H1 (cell line): ENCODE measurements around the gene GRK3. TPM values are rescaled to one million over a fixed set of nuclear protein-coding genes. Genes with fewer than 3 reads are reported as not detected.

ENCODE experiments used
- CTCF ChIA-PET: fragments of 300-600 bp; sonication (Branson Sonifier 250); formaldehyde crosslinking; loops from one replicate; lab custom pipeline; 2021; ENCODE audit not compliant: partially characterized antibody; lab: Charles Lee
- POLR2A ChIA-PET: fragments of 300-600 bp; sonication (Branson Sonifier 250); formaldehyde crosslinking; loops from one replicate; lab custom pipeline; 2021; ENCODE audit warnings: inconsistent platforms; ENCODE audit not compliant: partially characterized antibody; lab: Charles Lee
- DNase-seq, 2 experiments: peaks; one replicate each; pipeline versions ENCODE4 v3.0.0 to v3.0.0-alpha.2; 2010 to 2022; ENCODE audit warnings: low spot score in 2 of 2, low read depth in 1 of 2, mixed read lengths in 1 of 2
- FAIRE-seq: peaks from 2 replicates; lab custom pipeline; 2011; peaks lifted over from hg19 to GRCh38; lab: Jason Lieb, UNC
- H2AFZ ChIP-seq: 2 replicates; pipeline ENCODE4 v1.8.1; 2012; ENCODE audit warnings: low read length, inconsistent platforms
- H2AK5ac ChIP-seq: 2 replicates; pipeline ENCODE4 v1.6.1; 2013; ENCODE audit warnings: low read depth, low read length
- H2BK120ac ChIP-seq: replicated peaks from 2 replicates; pipeline ENCODE3; 2013; ENCODE audit warnings: low read depth, low read length, inconsistent platforms
- H2BK12ac ChIP-seq: 2 replicates; pipeline ENCODE4 v1.6.1; 2013; ENCODE audit warnings: low read depth, low read length
- H2BK15ac ChIP-seq: 2 replicates; pipeline ENCODE4 v1.6.1; 2013; ENCODE audit warnings: low read length
- H2BK20ac ChIP-seq: 2 replicates; pipeline ENCODE4 v1.6.1; 2013; ENCODE audit warnings: low read length
- H2BK5ac ChIP-seq: 2 replicates; pipeline ENCODE4 v1.6.1; 2013; ENCODE audit warnings: low read depth, low read length
- H3K14ac ChIP-seq: 2 replicates; pipeline ENCODE4 v1.6.1; 2013; ENCODE audit warnings: inconsistent platforms; ENCODE audit not compliant: insufficient read length
- H3K18ac ChIP-seq: 2 replicates; pipeline ENCODE4 v1.6.1; 2013; ENCODE audit warnings: low read length; ENCODE audit errors: extremely low read depth
- H3K23ac ChIP-seq: 2 replicates; pipeline ENCODE4 v1.6.1; 2013; ENCODE audit warnings: inconsistent platforms; ENCODE audit not compliant: insufficient read length
- H3K23me2 ChIP-seq: 2 replicates; pipeline ENCODE4 v1.6.1; 2013; ENCODE audit warnings: low read depth, low read length
- H3K27ac ChIP-seq: 2 replicates; pipeline ENCODE4 v1.6.1; 2011; ENCODE audit warnings: low read depth, low read length, inconsistent platforms
- H3K27me3 ChIP-seq, 4 experiments: replicated peaks in 1 of 4; 1 replicate in 1 of 4; 2 replicates in 3 of 4; pipeline versions ENCODE4 v1.6.1 to v1.8.1; 2011 to 2013; ENCODE audit warnings: low read length in 3 of 4, mild to moderate bottlenecking in 3 of 4, inconsistent platforms in 2 of 4, mixed read lengths in 2 of 4, moderate library complexity in 1 of 4; ENCODE audit not compliant: control insufficient read depth in 3 of 4, insufficient read depth in 3 of 4; ENCODE audit errors: extremely low read depth in 1 of 4
- H3K36me3 ChIP-seq, 4 experiments: 2 replicates each; pipeline versions ENCODE4 v1.6.1 to v1.8.1; 2011 to 2013; ENCODE audit warnings: mild to moderate bottlenecking in 4 of 4, low read length in 3 of 4, moderate library complexity in 2 of 4, control low read depth in 1 of 4, inconsistent platforms in 1 of 4; ENCODE audit not compliant: insufficient read depth in 4 of 4, control insufficient read depth in 2 of 4
- H3K4ac ChIP-seq: replicated peaks from 2 replicates; pipeline ENCODE3; 2013; ENCODE audit warnings: low read length, low read depth, mixed read lengths, inconsistent platforms; ENCODE audit not compliant: insufficient read length
- H3K4me1 ChIP-seq, 4 experiments: replicated peaks in 1 of 4; 1 replicate in 1 of 4; 2 replicates in 3 of 4; pipeline versions ENCODE4 v1.6.1 to v1.8.1; 2011 to 2013; ENCODE audit warnings: low read length in 3 of 4, inconsistent platforms in 2 of 4, mixed read lengths in 1 of 4; ENCODE audit not compliant: insufficient read depth in 4 of 4, control insufficient read depth in 3 of 4
- H3K4me2 ChIP-seq, 2 experiments: 2 replicates each; pipeline versions ENCODE4 v1.6.1 to v1.8.1; 2011 to 2013; ENCODE audit warnings: low read depth in 2 of 2, low read length in 2 of 2, control low read depth in 1 of 2, inconsistent platforms in 1 of 2, mild to moderate bottlenecking in 1 of 2; ENCODE audit not compliant: insufficient read depth in 1 of 2
- H3K4me3 ChIP-seq, 4 experiments: fragments of 200-600, 300-600 bp in 1 of 4; sonication (generic), shearing (Covaris generic), sonication (Bioruptor Twin) in 1 of 4; 2 replicates each; pipeline versions ENCODE4 v1.5.1 to v1.8.1; 2011 to 2016; ENCODE audit warnings: low read length in 4 of 4, low read depth in 3 of 4, control low read depth in 2 of 4, inconsistent platforms in 2 of 4, mild to moderate bottlenecking in 2 of 4, mixed read lengths in 1 of 4, moderate library complexity in 1 of 4; ENCODE audit not compliant: insufficient read depth in 2 of 4; ENCODE audit errors: extremely low read depth in 1 of 4
- H3K56ac ChIP-seq: replicated peaks from 2 replicates; pipeline ENCODE3; 2013; ENCODE audit warnings: low read depth, mild to moderate bottlenecking, mixed read lengths, low read length, inconsistent platforms; ENCODE audit not compliant: insufficient read length
- H3K79me1 ChIP-seq: 2 replicates; pipeline ENCODE4 v1.6.1; 2013; ENCODE audit warnings: low read depth, low read length, control low read depth
- H3K79me2 ChIP-seq, 2 experiments: 2 replicates each; pipeline versions ENCODE4 v1.6.1 to v1.8.1; 2012 to 2013; ENCODE audit warnings: low read length in 2 of 2, mild to moderate bottlenecking in 2 of 2, inconsistent platforms in 1 of 2; ENCODE audit not compliant: insufficient read depth in 2 of 2, control insufficient read depth in 1 of 2
- H3K9ac ChIP-seq, 4 experiments: replicated peaks in 1 of 4; 1 replicate in 1 of 4; 2 replicates in 3 of 4; pipeline versions ENCODE4 v1.6.1 to v1.8.1; 2011 to 2013; ENCODE audit warnings: low read depth in 3 of 4, low read length in 3 of 4, control low read depth in 2 of 4, mild to moderate bottlenecking in 2 of 4, moderate library complexity in 2 of 4, inconsistent platforms in 1 of 4; ENCODE audit errors: extremely low read depth in 1 of 4
- H3K9me3 ChIP-seq, 2 experiments: 2 replicates each; pipeline versions ENCODE4 v1.6.1 to v1.8.1; 2012 to 2013; ENCODE audit warnings: mild to moderate bottlenecking in 2 of 2, moderate library complexity in 2 of 2, control low read depth in 1 of 2, inconsistent platforms in 1 of 2, low read depth in 1 of 2, low read length in 1 of 2, mixed read lengths in 1 of 2; ENCODE audit not compliant: insufficient read depth in 2 of 2
- H4K20me1 ChIP-seq, 2 experiments: replicated peaks in 1 of 2; 2 replicates each; pipeline versions ENCODE3 to v1.8.1; 2011 to 2013; ENCODE audit warnings: inconsistent platforms in 2 of 2, low read length in 2 of 2, mild to moderate bottlenecking in 1 of 2; ENCODE audit not compliant: insufficient read depth in 2 of 2, control insufficient read depth in 1 of 2
- H4K5ac ChIP-seq: 2 replicates; pipeline ENCODE4 v1.6.1; 2013; ENCODE audit warnings: low read length, low read depth, mixed read lengths, inconsistent platforms; ENCODE audit not compliant: insufficient read length
- H4K8ac ChIP-seq: 2 replicates; pipeline ENCODE4 v1.8.0; 2013; ENCODE audit warnings: mild to moderate bottlenecking, moderate library complexity, low read length, inconsistent platforms; ENCODE audit not compliant: insufficient read depth; ENCODE audit errors: extremely low read depth
- H4K91ac ChIP-seq: replicated peaks from 2 replicates; pipeline ENCODE3; 2013; ENCODE audit warnings: low read length, mixed read lengths, inconsistent platforms; ENCODE audit not compliant: insufficient read length
- BRCA1 ChIP-seq: IDR thresholded peaks from 2 replicates; pipeline ENCODE4 v1.6.1; 2012; ENCODE audit warnings: low read depth, low read length, improper control_type of control experiment
- CBX5 ChIP-seq: fragments of 300-800, 300-1000 bp; sonication (generic); IDR thresholded peaks from 2 replicates; pipeline ENCODE4 v1.7.1; 2016; ENCODE audit warnings: antibody characterized with exemption, low read length, low read depth
- CBX8 ChIP-seq: fragments of 300-800, 300-1000 bp; sonication (generic); IDR thresholded peaks from 2 replicates; pipeline ENCODE4 v1.7.1; 2016; ENCODE audit warnings: low read depth, low read length, borderline replicate concordance
- CHD2 ChIP-seq: IDR thresholded peaks from 2 replicates; pipeline ENCODE4 v1.6.1; 2012; ENCODE audit warnings: low read length, improper control_type of control experiment
- CTBP2 ChIP-seq: IDR thresholded peaks from 2 replicates; pipeline ENCODE4 v1.7.0; 2011; ENCODE audit warnings: borderline replicate concordance, mild to moderate bottlenecking, moderate library complexity, mixed read lengths, low read length; ENCODE audit not compliant: insufficient read depth, insufficient read length
- FOSL1 ChIP-seq: IDR thresholded peaks from 2 replicates; pipeline ENCODE4 v1.6.1; 2011; ENCODE audit warnings: mild to moderate bottlenecking, low read depth, low read length, moderate library complexity; ENCODE audit not compliant: insufficient read depth
- MAFK ChIP-seq: IDR thresholded peaks from 2 replicates; pipeline ENCODE4 v1.6.1; 2012; ENCODE audit warnings: low read depth, mild to moderate bottlenecking, improper control_type of control experiment, low read length
- MAX ChIP-seq: IDR thresholded peaks from 2 replicates; pipeline ENCODE4 v1.6.1; 2012; ENCODE audit warnings: inconsistent platforms
- NRF1 ChIP-seq: IDR thresholded peaks from 2 replicates; pipeline ENCODE4 v1.6.1; 2011; ENCODE audit warnings: mild to moderate bottlenecking, low read depth, low read length, improper control_type of control experiment
- PHF8 ChIP-seq: fragments of 200-600 bp; sonication (generic); conservative IDR thresholded peaks from 2 replicates; pipeline ENCODE4 v1.7.1; 2012; ENCODE audit warnings: low read depth, mild to moderate bottlenecking, inconsistent platforms, low read length, moderate library complexity
- RAD21 ChIP-seq, 2 experiments: IDR thresholded peaks in 1 of 2; conservative IDR thresholded peaks in 1 of 2; 2 replicates each; pipeline ENCODE4 v1.6.1; 2011; ENCODE audit warnings: low read depth in 2 of 2, low read length in 2 of 2, improper control_type of control experiment in 1 of 2, inconsistent platforms in 1 of 2, mild to moderate bottlenecking in 1 of 2, moderate library complexity in 1 of 2
- SIRT6 ChIP-seq: IDR thresholded peaks from one replicate; pipeline ENCODE4 v1.7.1; 2012; ENCODE audit warnings: low read length, inconsistent platforms
- TAF7 ChIP-seq: optimal IDR thresholded peaks from 2 replicates; pipeline ENCODE3; 2011; ENCODE audit warnings: low read depth, mild to moderate bottlenecking, inconsistent platforms, low read length, moderate library complexity, borderline replicate concordance
- WGBS, 2 experiments: shearing (Covaris generic) in 1 of 2; methylation state at CpG; one replicate each; pipeline versions ENCODE4 v1.1.6 to v1.1.7; 2013 to 2015; ENCODE audit warnings: low lambda C conversion rate in 2 of 2, mixed read lengths in 2 of 2, inconsistent platforms in 1 of 2, low coverage in 1 of 2, missing lambda C conversion rate in 1 of 2; ENCODE audit not compliant: insufficient replicate concordance in 2 of 2, insufficient coverage in 1 of 2, insufficient read length in 1 of 2; ENCODE audit errors: extremely low coverage in 1 of 2, missing lambda C conversion rate in 1 of 2; 5-methylcytosine and 5-hydroxymethylcytosine counted together
- polyA plus RNA-seq, 7 experiments: library from polyadenylated mRNA; depleted of rRNA in 3 of 7; stranded (reverse) in 5 of 7; unstranded in 2 of 7; fragments of >200 nt in 5 of 7; fragments of 200-250 nt in 2 of 7; gene quantifications; 1 replicate in 5 of 7; 2 replicates in 1 of 7; 4 replicates in 1 of 7; pipeline versions ENCODE4 v1.2.1 to v1.2.3, GENCODE V29; 2011 to 2013; ENCODE audit warnings: missing spikeins in 2 of 7, mixed read lengths in 2 of 7
- total RNA-seq: library from RNA; stranded (reverse); fragmentation: NEBNext Ultra II Directional; extraction: Animal tissue kit (Norgen Biotek cat#: 25700); gene quantifications from 2 replicates; pipeline ENCODE4 v1.2.1, GENCODE V29; 2021

The GRK3 gene
- total and polyA plus RNA-seq, 2 of the 8 experiments (the other 6 are each of a cell fraction or from before 2014, with no cell fraction given) = 7.5 to 35.3 TPM

GRCh38 chr22:25772288-25772687 lies 207.8 kb downstream of the GRK3 start:
- Histone ChIP-seq H4K8ac (no peak overlapping the region), H4K20me1 (no peaks in the 10 kb centered on the region), H2BK12ac (no peak overlapping the region), H3K27me3 (no peaks in the 10 kb centered on the region), H3K9ac (no peak overlapping the region), H2AK5ac (no peak overlapping the region), H3K18ac (no peak overlapping the region), H3K79me2 (no peaks in the 10 kb centered on the region), H2BK20ac (no peak overlapping the region), H3K79me1 (no peaks in the 10 kb centered on the region), H2AFZ (no peak overlapping the region), H3K27ac (no peak overlapping the region), H4K5ac (no peak overlapping the region), H3K23ac (no peak overlapping the region), H3K9me3 (no peaks in the 10 kb centered on the region), H3K36me3 (no peaks in the 10 kb centered on the region), H3K4me1 (no peaks in the 10 kb centered on the region), H3K23me2 (no peaks in the 10 kb centered on the region), H2BK120ac (no peak overlapping the region), H3K4me2 (no peak overlapping the region), H2BK5ac (no peak overlapping the region), H3K56ac (no peak overlapping the region), H2BK15ac (no peak overlapping the region), H4K91ac (no peak overlapping the region), H3K4ac (no peak overlapping the region), H3K14ac (no peak overlapping the region), H3K4me3 (no peak overlapping the region)
- DNase-seq = no peak
- 89% methylated on average over 7 of the region's 9 CpGs; no CpG with 5 or more reads in 1 of the 2 experiments for WGBS, 2 experiments
- ChIA-PET CTCF (interaction anchor here (0.8 to 4.3 kb wide), 26 partner anchors 9 to 593 kb away, joined by 3 to 32 read pairs (median 4); no protein-coding TSS in a partner anchor), POLR2A (interaction anchor here (1.6 kb wide), 1 partner anchor 310 kb away, joined by 5 read pairs; no protein-coding TSS in a partner anchor)
- no peak for FAIRE-seq
- TF ChIP-seq NRF1 (no peak), CTBP2 (no peak), CHD2 (no peak), TAF7 (no peak), CBX5 (no peak), PHF8 (no peak), FOSL1 (no peak), RAD21 (IDR thresholded peaks at IDR 0.05 in 1 of 2, conservative IDR thresholded peaks at IDR 0.05 in 1 of 2; ENCODE audit: low read depth in 2 of 2, low read length in 2 of 2) (no peak), BRCA1 (no peak), CBX8 (no peak), SIRT6 (no peak), MAX (no peak), MAFK (no peak)
